Right atrium auricular region (tissue), 2 donors: ENCODE data around the gene RADX. TPM values are rescaled to one million over a fixed set of nuclear protein-coding genes. Genes with fewer than 3 reads are reported as not detected.

Experiments used
- DNase-seq: peaks from one replicate; pipeline ENCODE4 v3.0.0-alpha.2; 2019; ENCODE audit warnings: low spot score
- H3K27ac ChIP-seq, 2 donors: fragments of 200-600 bp; sonication (generic); 1 replicate in 1 of 2; 2 replicates in 1 of 2; pipeline ENCODE4 v1.5.1; 2016 to 2019
- H3K27me3 ChIP-seq, 2 donors: fragments of 200-600 bp; sonication (generic); one replicate each; pipeline versions ENCODE4 v1.5.1 to v1.6.0; 2017 to 2019
- H3K36me3 ChIP-seq: fragments of 200-600 bp; sonication (generic); one replicate; pipeline ENCODE4 v1.5.1; 2016
- H3K4me1 ChIP-seq, 2 donors: fragments of 200-600 bp; sonication (generic); one replicate each; pipeline versions ENCODE4 v1.5.1 to v1.6.0; 2017 to 2019
- H3K4me3 ChIP-seq, 2 donors: fragments of 200-600 bp; sonication (generic); 1 replicate in 1 of 2; 2 replicates in 1 of 2; pipeline ENCODE4 v1.5.1; 2017 to 2019; ENCODE audit warnings: mild to moderate bottlenecking in 1 of 2, moderate library complexity in 1 of 2
- H3K9me3 ChIP-seq, 2 donors: fragments of 200-600 bp; sonication (generic); one replicate each; pipeline ENCODE4 v1.5.1; 2019
- total RNA-seq, 2 donors: library from RNA; depleted of rRNA; stranded (reverse); fragments of >200 nt; gene quantifications; one replicate each; pipeline ENCODE4 v1.1.0, GENCODE V29; 2016
- TF ChIP-seq, protein P1 (sequence below), 2 donors: fragments of 200-600 bp; sonication (generic); IDR thresholded peaks; one replicate each; pipeline ENCODE4 v1.5.1; 2019; ENCODE audit warnings: antibody characterized with exemption in 2 of 2

Gene RADX
- total RNA-seq, 2 donors from 2014 or later: 0.67 to 1.8 TPM

- no peak overlapping the region for H3K27ac ChIP-seq
- no peaks in the 10 kb centered on the region for H3K27me3 ChIP-seq
- no peaks in the 10 kb centered on the region for H3K9me3 ChIP-seq
- H3K4me1 ChIP-seq: no peaks in the 10 kb centered on the region
- no peak for DNase-seq
- H3K4me3 ChIP-seq: no peak overlapping the region
- no peaks in the 10 kb centered on the region for H3K36me3 ChIP-seq
- TF ChIP-seq, protein P1, sequence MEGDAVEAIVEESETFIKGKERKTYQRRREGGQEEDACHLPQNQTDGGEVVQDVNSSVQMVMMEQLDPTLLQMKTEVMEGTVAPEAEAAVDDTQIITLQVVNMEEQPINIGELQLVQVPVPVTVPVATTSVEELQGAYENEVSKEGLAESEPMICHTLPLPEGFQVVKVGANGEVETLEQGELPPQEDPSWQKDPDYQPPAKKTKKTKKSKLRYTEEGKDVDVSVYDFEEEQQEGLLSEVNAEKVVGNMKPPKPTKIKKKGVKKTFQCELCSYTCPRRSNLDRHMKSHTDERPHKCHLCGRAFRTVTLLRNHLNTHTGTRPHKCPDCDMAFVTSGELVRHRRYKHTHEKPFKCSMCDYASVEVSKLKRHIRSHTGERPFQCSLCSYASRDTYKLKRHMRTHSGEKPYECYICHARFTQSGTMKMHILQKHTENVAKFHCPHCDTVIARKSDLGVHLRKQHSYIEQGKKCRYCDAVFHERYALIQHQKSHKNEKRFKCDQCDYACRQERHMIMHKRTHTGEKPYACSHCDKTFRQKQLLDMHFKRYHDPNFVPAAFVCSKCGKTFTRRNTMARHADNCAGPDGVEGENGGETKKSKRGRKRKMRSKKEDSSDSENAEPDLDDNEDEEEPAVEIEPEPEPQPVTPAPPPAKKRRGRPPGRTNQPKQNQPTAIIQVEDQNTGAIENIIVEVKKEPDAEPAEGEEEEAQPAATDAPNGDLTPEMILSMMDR (IDR thresholded peaks at IDR 0.05): no peak
Observed at GRCh38 chrX:106692425-106693065, 80.8 kb downstream of the RADX start.

DNA sequence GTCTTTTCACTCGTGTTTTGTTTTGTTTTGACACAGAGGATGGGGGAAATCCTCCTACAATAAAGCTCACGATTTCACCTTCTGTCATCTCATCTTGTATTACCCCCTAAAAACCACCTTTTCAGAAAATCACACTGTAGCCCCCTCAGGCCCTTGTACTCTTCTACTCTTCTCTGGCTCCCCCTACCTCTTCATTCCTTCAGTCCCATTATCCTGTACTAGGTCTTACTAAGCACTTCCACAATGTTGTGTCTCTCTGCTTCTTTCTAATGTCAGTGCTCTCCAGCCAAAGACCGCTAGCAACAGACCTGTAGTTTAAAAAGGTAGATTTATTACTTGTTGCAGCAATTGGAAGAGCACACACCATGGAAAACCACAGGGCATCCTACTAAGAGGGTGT is 84.7 kb downstream of the RADX start:
- Histone ChIP-seq H3K27me3 (no peaks in the 10 kb centered on the region), H3K4me1 (no peaks in the 10 kb centered on the region), H3K4me3 (no peak overlapping the region), H3K9me3 (no peaks in the 10 kb centered on the region), H3K27ac (no peak overlapping the region), H3K36me3 (no peaks in the 10 kb centered on the region)
- DNase-seq: no peak
- TF ChIP-seq, protein P1 (IDR thresholded peaks at IDR 0.05): no peak

DNA sequence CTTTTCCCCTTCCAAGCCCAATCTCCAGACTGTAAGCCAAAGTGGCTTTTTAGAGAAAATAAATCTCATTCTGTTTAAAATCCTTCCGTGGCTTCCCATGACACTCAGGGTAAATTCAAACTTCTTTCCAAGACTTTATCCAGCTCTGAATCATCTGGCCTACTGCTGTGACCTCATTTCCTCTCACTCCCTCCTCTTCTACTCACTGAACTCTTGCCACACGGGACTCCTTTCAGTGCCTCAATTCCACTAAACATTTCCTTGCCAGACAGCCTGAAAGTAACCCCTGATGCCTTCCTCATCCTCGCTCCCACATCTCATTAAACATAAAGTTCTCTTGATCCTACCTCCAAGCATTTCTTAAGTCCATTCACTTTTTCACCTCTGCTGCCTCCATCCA is 86.9 kb downstream of the RADX start:
- TF ChIP-seq, protein P1 (IDR thresholded peaks at IDR 0.05): no peak
- H3K4me3 ChIP-seq: no peak overlapping the region
- no peaks in the 10 kb centered on the region for H3K36me3 ChIP-seq
- no peaks in the 10 kb centered on the region for H3K9me3 ChIP-seq
- H3K27ac ChIP-seq: no peak overlapping the region
- no peaks in the 10 kb centered on the region for H3K4me1 ChIP-seq
- DNase-seq: no peak
- H3K27me3 ChIP-seq: no peaks in the 10 kb centered on the region

DNA sequence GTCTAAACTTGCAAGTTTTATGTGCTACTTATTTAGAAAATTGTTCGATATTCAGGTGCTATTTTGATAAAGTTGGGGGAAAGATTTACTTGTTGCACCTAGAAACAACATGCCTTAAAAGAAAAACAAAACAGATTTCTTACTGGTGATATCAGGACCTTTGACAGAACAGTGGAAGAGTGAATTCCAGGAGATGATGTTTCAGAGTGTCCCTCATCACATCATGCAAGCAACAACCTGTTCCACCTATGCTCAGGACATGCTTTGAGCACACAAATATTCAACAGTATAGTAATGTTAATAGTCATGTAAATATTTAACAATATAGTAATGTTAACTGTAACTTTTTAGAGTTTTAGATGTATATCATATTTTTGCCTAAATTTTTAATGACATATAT is 90.9 kb downstream of the RADX start:
- no peak for DNase-seq
- Histone ChIP-seq H3K27ac (no peak overlapping the region), H3K4me3 (no peak overlapping the region), H3K4me1 (no peaks in the 10 kb centered on the region), H3K27me3 (no peaks in the 10 kb centered on the region), H3K9me3 (no peaks in the 10 kb centered on the region), H3K36me3 (no peaks in the 10 kb centered on the region)
- TF ChIP-seq, protein P1 (IDR thresholded peaks at IDR 0.05): no peak

DNA sequence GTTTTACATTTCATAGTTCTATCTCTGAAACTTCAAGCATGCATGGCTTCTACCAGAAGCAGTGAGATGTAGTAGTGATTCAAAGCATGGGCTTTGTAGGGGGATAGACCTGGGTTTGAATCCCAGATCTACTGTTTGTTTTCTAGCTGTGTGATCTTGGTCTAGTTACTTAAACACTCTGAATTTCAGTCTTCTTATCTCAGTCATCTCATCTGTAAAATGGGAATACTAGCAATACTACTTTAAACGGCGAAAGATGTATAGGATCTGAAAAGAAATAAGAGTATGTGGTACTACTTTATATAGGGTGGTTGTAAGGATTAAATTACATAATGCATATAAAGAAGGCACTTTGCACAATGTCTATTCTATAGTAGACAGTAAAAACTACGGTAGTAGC is 94.7 kb downstream of the RADX start:
- H3K4me1 ChIP-seq: no peaks in the 10 kb centered on the region
- no peaks in the 10 kb centered on the region for H3K9me3 ChIP-seq
- H3K4me3 ChIP-seq: no peak overlapping the region
- TF ChIP-seq, protein P1 (IDR thresholded peaks at IDR 0.05): no peak
- no peaks in the 10 kb centered on the region for H3K36me3 ChIP-seq
- no peak for DNase-seq
- H3K27ac ChIP-seq: no peak overlapping the region
- H3K27me3 ChIP-seq: no peaks in the 10 kb centered on the region
